GM19397 (cell line): ENCODE data around the gene KIF13A.
"Not testable (repeated sequence)": the region's sequence is repeated elsewhere in the genome, so short reads cannot be mapped to it uniquely, and the experiment has no call there.

Experiments
- ATAC-seq: cut with Tn5 transposase; IDR thresholded peaks from one replicate; pipeline ENCODE4 v1.9.1; 2021; ENCODE audit warnings: mild to moderate bottlenecking, moderate library complexity; ENCODE audit not compliant: unreplicated experiment

KIF13A gene

DNA sequence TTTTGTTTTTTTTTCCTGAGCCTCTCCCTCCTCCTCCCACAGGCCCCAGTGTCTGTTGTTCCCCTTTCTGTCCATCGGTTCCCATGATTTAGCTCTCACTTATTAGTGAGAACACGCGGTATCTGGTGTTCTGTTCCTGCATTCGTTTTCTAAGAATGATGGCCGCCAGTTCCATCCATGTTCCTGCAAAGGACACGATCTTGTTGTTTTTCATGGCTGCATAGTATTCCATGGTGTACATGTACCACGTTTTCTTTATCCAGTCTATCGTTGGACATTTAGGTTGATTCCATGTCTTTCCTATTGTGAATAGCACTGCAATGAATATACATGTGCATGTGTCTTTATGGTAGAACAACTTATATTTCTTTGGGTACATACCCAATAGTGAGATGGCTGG lies 175.1 kb downstream of the KIF13A start:
- ATAC-seq, result no peak

DNA sequence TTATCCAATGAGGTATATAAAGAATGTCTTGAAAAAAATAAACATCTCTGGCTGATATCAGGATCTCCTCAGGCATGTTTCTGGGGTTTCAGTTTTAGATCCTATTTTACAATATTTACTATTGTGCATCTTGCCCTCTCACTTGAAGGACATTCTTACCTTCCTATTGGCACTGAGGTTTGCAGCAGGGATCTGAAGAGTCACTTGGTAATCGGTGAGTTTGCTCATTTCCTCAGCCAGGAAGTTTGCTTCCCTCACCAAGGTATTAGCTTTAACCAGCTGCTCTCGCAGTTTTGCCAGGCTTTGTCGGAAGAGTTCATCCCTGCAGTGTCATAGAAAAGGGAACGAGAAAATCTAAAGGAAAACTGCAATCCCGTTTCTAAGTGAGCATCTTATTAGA lies 178.8 kb downstream of the KIF13A start:
- ATAC-seq, result no peak

DNA sequence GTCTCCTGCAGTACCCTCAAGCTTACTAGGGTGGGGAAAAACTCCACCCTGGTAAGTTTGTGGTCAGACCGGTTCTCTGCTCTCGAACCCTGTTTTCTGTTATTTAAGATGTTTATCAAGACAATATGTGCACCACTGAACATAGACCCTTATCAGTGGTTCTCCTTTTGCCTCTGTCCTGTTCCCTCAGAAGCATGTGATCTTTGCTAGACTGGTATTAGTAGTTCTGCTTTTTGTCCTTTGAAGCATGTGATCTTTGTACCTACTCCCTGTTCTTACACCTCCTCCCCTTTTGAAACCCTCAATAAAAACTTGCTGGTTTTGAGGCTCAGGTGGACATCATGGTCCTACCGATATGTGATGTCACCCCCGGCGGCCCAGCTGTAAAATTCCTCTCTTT lies 180.0 kb downstream of the KIF13A start:
- ATAC-seq, result not testable (repeated sequence)

DNA sequence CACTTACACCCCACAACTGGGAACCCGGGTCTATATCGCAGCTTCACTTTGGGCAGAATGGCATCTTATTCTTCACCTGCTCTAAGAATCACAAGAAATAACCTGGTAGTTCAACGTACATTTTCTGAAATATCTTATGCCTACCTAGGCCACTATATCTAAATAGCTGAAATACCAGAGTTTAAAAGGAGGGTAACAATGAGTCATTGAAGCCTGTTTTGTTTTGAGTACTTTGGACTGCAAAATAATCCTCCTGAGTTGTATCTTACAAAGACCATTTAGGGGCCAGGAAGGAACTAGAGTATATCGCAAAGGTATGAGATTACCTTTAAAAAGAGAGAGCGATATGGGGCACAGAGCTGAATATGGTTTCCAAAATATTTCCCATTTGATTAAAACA lies 184.0 kb downstream of the KIF13A start:
- no peak for ATAC-seq

DNA sequence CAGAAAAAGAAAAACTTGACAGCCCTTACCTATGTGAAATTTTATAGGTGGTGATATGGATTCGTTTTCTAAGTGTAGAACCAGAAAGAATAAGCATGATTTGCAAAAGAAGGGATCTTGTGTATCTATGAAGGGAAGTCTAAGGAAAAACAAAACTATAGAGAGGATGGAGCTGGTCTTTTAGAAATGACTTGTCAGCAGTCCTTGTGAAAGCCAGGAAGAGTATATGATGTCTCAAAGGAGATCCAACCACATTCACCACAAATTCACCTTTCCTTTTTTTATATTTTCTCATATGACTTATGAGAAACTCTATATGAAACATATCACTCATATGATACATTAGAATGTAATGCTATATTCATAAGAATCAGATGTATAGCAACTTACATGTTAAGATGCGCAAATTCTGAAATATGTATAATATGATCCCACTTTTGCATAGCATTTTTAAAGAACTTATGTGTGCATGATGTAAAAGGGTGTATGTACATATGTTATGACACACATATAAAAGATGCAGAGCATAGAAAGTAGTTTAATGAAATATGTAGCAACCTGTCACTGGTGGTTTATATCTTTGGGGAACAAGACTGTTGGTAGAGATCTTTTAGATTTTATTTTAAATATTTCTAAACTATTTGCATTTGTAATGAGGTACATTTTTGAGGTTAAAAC lies 188.8 kb downstream of the KIF13A start:
- no peak for ATAC-seq

DNA sequence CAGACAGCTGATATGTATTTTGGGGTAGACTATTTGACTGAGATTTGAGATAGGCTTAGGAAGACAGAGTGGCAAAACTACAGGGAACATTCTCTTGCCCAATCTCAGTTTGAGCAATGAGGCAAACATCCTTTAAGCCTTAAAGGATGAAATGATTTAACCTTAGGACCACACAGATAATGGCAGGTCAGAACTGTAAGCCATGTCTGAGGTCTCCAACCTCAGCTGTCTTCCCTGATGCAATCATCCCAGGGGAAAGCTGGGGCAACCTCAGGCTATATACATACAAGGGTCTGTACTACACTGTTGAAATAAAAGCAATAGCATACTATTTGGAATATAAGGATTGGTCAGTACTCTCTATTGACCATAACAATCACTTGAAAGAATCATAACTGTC lies 196.9 kb downstream of the KIF13A start:
- no peak for ATAC-seq

DNA sequence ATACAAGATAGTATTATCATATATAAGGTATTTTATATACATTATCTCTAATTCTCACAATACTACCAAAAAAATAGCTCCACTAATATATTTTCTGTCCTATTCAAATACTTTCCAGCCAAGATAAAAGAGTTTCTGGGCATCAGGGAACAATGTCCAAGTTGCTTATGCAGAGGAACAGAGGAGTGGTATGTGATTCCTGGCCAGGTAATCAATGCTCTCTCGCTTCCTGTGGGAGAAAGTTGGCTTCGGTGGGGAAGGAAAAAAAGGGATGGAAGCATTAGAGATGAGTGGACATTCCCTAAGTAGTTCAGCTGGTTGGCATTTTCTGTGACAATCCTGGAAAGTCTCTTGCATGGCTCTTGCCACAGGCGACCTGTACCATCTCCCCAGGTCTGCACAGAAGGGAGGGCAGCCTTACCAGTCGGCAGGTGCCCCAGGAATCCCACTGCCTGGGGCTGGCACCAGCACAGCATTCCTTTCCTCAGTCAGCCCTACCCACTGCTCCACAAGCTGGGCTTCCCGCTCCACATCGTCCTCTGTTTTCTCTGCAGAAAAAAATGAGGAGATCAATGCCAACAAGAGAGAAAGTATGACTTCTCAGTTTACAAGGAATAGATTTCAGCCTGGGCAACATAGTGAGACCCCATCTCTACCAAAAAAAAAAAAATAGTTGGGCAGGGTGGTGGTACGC lies 202.2 kb downstream of the KIF13A start:
- no peak for ATAC-seq

DNA sequence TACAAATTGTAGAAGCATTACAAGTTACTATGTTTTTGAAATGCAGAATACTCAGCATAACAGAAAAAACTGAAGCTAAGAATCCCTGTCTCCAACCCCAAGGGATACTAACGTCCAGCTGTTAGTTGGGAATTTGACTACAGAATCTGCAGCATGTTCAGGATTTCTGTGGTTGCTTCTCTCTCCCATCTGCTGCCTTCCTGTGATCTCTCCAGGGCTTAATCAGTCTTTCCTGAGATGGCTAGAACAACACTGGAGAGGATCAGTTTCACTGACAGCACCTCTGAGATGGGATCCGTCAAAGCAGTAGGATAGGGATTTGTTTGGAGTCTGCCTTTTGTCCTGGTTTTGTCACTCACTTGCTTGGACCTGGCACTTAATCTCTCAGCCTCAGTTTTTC lies 207.4 kb downstream of the KIF13A start:
- ATAC-seq, result no peak

DNA sequence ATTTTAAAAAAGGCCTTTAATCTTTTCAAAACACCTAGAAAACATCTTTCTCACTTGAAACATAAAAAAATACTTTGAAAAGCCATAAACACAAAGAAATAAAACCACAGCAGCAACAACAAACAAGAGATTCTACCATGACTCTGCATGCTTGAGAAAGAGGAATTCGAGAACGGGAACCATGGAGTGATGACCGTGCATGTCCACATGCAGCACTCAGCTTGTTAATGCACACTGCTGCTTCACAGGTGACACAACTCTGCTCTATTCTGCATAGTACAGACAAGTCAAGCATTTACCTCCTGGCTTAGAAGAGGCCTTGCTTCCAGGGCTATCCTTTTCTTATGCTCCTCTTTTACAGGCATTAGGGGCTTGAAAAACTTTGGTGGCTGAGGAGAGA lies 215.8 kb downstream of the KIF13A start:
- ATAC-seq, result no peak

DNA sequence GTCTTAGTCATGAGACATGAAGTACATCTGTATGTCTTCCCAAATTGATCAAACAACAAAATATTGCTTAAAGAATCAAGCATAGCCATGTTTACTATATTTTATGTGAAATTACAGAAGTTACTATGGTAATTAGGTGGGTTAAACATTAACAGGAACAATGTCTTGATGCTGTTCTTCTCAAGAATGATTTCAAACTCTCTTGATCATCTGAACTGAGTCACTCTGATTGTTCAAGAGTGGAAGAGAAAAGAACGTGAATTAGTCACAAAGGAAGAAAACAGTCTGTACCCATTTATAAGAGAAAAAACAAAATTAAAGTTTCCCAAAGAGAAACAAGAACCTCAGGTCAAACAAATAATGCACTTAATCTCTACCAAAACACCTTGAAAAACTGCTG lies 218.6 kb downstream of the KIF13A start:
- ATAC-seq, result no peak

DNA sequence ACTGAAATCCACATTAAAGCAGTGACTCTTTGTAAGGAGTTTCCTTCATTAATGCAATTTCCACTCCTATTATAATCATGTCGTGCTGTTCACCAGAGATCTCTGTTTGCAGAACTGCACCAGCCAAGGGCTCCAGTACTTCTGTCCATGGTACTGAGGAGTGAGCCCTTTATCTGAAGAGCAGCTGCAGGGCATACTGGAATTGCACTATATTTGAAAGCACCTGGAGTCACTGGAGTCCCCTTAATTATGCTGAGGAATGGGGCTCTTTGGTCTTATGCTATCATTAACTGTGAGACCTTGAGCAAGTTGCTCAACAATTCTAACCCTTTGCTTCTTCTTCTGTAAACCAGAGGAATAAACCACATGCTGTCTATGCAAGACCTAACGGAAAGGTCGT lies 219.0 kb downstream of the KIF13A start:
- no peak for ATAC-seq

DNA sequence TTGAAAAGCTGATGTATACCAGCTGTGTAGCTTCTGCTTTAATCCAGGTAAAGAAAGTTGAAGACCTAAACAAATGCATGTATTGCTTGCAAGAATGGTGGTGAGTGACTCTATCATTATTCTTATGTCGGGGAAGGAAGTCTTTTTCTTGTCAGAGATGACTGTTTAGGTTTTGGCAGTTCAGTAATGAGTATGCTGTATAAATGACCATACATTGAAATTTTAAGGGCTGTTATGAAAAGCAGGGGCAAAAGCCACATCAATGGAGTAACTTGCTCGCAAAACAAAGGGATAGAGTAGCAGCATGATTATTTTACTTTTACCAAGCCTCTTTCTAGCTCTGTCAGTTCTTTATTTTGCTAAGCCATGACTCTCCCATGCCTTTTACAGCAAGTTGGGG lies 224.8 kb downstream of the KIF13A start:
- ATAC-seq, result no peak

DNA sequence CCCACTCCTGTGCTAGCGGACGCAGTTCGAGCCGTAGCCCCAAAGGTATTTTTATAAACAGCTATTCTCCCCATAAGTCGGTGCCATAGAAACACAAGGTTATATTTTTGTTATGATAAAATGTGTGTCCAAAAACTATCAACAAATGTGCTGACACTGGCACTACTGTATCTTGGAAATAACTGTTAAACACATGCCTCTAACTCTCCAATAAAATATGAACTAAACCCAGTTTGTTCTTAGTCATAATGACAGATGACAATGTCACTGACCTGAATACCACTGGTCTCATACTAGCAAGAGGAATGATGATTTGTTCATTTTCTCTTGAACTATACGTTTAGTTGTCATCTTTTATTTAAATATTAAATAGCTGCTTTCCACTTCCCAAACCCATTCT lies 229.3 kb downstream of the KIF13A start:
- ATAC-seq, result no peak

DNA sequence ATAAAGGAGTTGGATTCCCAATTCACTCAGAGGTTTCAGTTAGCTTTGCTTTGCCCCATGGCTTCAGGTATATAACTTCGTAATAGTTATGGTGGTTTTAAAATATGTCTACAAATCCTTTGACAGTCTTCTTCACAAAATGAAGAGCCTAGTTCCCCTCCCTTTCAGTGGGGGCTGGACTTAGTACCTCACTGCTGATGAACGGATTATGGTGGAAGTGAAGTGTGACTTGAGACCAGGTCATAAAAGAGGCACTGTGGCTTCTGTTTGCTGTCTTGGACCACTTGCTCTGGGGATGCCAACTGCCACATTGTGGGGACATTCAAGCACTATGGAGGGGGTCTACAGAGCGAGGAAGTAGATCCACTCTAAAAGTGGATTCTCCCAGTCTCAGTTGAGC lies 233.2 kb downstream of the KIF13A start:
- ATAC-seq, result no peak

DNA sequence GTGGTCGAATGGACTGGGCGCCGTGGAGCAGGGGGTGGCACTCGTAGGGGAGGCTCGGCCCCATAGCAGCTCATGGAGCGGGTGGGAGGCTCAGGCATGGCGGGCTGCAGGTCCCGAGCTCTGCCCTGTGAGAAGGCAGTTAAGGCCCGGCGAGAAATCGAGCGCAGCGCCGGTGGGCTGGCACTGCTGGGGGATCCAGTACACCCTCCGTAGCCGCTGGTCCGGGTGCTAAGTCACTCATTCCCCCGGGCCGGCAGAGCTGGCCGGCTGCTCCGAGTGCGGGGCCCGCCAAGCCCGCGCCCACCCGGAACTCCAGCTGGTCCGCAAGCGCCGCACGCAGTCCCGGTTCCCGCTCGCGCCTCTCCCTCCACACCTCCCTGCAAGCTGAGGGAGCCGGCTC lies 242.1 kb downstream of the KIF13A start:
- not testable (repeated sequence) for ATAC-seq

DNA sequence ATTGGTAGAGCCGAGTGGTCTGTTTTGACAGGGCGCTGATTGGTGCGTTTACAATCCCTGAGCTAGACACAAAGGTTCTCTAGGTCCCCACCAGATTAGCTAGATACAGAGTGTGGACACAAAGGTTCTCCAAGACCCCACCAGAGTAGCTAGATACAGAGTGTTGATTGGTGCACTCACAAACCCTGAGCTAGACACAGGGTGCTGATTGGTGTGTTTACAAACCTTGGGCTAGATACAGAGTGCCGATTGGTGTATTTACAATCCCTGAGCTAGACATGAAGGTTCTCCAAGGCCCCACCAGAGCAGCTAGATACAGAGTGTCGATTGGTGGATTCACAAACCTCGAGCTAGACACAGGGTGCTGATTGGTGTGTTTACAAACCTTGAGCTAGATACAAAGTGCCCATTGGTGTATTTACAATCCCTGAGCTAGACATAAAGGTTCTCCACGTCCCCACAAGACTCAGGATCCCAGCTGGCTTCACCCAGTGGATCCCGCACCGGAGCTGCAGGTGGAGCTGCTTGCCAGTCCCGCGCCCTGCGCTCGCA lies 242.6 kb downstream of the KIF13A start:
- not testable (repeated sequence) for ATAC-seq

DNA sequence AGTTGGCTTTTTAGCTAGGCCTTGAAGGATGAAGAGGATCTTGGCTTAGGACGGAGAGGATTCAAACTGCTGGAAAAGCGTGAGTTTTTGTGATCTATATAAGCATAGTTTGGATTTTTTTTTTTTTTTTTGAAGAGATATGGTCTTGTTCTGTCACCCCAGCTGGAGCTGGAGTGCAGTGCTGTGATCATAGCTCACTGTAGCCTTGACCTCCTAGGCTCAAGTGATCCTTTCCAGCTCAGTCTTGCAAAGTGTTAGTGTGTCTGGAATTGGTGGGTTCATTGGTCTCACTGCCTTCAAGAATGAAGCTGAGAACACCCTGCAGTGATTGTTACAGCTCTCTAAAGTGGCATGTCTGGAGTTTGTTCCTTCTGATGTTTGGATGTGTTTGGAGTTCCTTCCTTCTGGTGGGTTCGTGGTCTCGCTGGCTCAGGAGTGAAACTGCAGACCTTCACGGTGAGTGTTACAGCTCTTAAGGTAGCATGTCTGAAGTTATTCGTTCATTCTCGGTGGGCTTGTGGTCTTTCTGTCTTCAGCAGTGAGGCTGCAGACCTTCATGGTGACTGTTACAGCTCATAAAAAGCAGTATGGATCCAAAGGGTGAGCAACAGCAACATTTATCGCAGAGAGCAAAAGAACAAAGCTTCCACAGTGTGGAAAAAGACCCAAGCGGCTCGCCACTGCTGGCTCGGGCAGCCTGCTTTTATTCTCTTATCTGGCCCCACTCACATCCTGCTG lies 243.2 kb downstream of the KIF13A start:
- no peak for ATAC-seq

DNA sequence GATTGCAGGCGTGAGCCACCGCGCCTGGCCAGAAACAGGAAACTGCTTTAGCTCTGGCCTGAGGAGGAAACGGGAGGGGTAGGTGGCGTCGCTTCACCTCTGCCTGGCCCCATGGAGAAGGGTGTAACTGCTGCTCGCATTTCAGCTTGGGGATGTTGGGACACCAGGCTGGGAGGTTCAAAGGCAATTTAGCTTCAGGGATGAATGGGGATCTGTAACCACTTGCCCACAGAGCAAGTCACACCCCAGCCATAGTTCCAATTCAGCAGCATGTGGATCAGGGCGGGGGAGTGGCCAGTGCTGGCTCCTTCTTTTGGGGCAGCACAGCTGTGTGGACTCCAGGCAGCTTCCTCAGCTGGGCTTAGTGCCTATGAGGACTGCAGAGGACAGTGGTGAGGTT lies 245.9 kb downstream of the KIF13A start:
- ATAC-seq, result no peak

DNA sequence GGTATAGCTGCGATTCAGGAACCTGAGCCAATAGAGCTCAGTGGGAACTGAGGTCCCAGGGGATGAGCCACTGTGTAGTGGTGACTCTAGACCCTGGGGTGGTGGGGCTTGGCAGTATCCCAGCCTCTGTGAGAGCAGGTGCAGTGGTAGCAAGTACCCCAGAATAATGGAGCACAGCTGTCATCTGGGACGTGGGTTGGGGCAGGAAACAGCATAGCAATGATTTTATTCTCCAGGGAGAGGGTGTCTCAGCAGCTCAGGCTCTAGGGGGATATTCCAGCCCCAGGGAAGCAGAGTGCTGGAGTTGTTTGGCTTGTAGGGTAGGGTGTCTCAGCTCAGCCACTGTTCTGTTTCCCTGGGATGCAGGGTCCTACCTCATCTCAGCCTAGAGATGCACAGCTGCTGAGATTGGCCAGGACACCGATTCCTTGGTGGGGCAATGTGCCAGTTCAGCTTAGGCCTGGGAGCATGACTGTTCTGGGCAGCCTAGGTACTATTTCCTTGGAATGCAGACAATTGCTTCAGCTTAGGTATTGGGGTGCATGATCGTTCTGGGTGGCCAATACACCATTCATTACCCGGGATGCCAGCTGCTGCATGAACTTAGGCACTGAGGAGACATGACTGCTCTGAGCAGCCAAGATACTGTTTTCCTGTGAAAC lies 246.7 kb downstream of the KIF13A start:
- ATAC-seq, result no peak

DNA sequence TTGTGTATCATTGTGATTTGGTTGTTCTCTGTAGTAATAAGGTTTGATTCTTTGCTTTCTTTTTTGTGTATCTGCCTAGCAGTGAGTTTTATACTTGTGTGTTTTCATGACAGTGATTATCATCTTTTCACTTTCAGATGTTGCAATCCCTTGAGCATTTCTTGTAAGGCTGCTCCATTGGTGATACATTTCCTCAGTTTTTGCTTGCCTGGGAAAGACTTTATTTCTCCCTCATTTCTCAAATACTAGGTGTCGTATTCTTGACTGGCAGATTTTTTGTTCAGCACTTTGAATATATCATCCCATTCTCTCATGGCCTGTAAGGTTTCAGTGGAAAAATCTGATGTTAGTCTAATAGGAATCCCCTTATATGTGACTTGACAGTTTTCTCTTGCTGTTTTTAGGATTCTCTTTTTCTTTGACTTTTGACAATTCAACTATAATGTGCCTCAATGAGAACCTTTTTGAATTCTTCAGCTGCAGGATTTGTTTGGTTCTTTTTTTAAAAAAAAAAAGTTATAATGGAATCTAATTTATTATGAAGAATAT lies 249.7 kb downstream of the KIF13A start:
- ATAC-seq, result no peak

DNA sequence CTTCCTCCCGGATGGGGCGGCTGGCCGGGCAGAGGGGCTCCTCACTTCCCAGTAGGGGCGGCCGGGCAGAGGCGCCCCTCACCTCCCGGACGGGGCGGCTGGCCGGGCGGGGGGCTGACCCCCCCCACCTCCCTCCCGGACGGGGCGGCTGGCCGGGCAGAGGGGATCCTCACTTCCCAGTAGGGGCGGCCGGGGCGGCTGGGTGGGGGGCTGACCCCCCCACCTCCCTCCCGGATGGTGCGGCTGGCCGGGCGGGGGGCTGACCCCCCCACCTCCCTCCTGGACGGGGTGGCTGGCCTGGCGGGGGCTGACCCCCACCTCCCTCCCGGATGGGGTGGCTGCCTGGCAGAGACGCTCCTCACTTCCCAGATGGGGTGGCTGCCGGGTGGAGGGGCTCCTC lies 252.1 kb downstream of the KIF13A start:
- not testable (repeated sequence) for ATAC-seq
